Liver (tissue), 9 donors: Measurements from ENCODE around the gene TCF19. TPM values are rescaled to one million over a fixed set of nuclear protein-coding genes. Genes with fewer than 3 reads are reported as not detected.

ENCODE experiments used
- DNase-seq: peaks from one replicate; pipeline ENCODE4 v3.0.0-alpha.2; 2017; ENCODE audit warnings: low spot score
- H3K27ac ChIP-seq, 2 donors: one replicate each; pipeline ENCODE4 v1.7.0; 2013; ENCODE audit warnings: inconsistent platforms in 2 of 2, low read length in 2 of 2, control low read depth in 1 of 2, low read depth in 1 of 2, mild to moderate bottlenecking in 1 of 2
- H3K27me3 ChIP-seq, 4 donors: one replicate each; pipeline versions ENCODE4 v1.6.1 to v1.7.0; 2013; ENCODE audit warnings: low read length in 3 of 4, inconsistent platforms in 1 of 4, mild to moderate bottlenecking in 1 of 4, moderate library complexity in 1 of 4; ENCODE audit not compliant: control insufficient read depth in 4 of 4, insufficient read depth in 4 of 4
- H3K36me3 ChIP-seq, 4 donors: one replicate each; pipeline versions ENCODE4 v1.6.1 to v1.7.0; 2013; ENCODE audit warnings: low read length in 3 of 4, mild to moderate bottlenecking in 3 of 4, low read depth in 1 of 4, moderate library complexity in 1 of 4; ENCODE audit not compliant: control insufficient read depth in 4 of 4, insufficient read depth in 3 of 4
- H3K4me1 ChIP-seq, 4 donors: one replicate each; pipeline versions ENCODE4 v1.6.1 to v1.7.0; 2013; ENCODE audit warnings: low read length in 3 of 4, mild to moderate bottlenecking in 3 of 4, moderate library complexity in 1 of 4; ENCODE audit not compliant: control insufficient read depth in 4 of 4, insufficient read depth in 4 of 4
- H3K4me3 ChIP-seq, 3 donors: one replicate each; pipeline versions ENCODE4 v1.6.1 to v1.7.0; 2013; ENCODE audit warnings: low read length in 3 of 3, control low read depth in 1 of 3, low read depth in 1 of 3, mild to moderate bottlenecking in 1 of 3
- H3K9ac ChIP-seq, 2 donors: one replicate each; pipeline ENCODE4 v1.7.0; 2013; ENCODE audit warnings: low read length in 2 of 2, mild to moderate bottlenecking in 2 of 2, moderate library complexity in 2 of 2, control low read depth in 1 of 2, low read depth in 1 of 2
- H3K9me3 ChIP-seq, 4 donors: one replicate each; pipeline versions ENCODE4 v1.6.1 to v1.7.0; 2013; ENCODE audit warnings: low read length in 3 of 4; ENCODE audit not compliant: control insufficient read depth in 4 of 4
- EGR1 ChIP-seq, 2 donors: IDR thresholded peaks; 2 replicates each; pipeline ENCODE4 v1.6.1; 2016 to 2018; ENCODE audit warnings: antibody characterized with exemption in 2 of 2, low read depth in 2 of 2
- FOXA1 ChIP-seq: IDR thresholded peaks from 2 replicates; pipeline ENCODE4 v1.6.1; 2016; ENCODE audit warnings: antibody characterized with exemption
- FOXA2 ChIP-seq: IDR thresholded peaks from 2 replicates; pipeline ENCODE4 v1.6.1; 2016; ENCODE audit warnings: antibody characterized with exemption
- GABPA ChIP-seq, 2 donors: IDR thresholded peaks in 1 of 2; conservative IDR thresholded peaks in 1 of 2; 2 replicates each; pipeline ENCODE4 v1.6.1; 2016; ENCODE audit warnings: antibody characterized with exemption in 2 of 2, mild to moderate bottlenecking in 1 of 2, moderate library complexity in 1 of 2
- HNF4A ChIP-seq, 2 donors: conservative IDR thresholded peaks; 2 replicates each; pipeline ENCODE4 v1.6.1; 2016; ENCODE audit warnings: antibody characterized with exemption in 2 of 2, mild to moderate bottlenecking in 2 of 2
- HNF4G ChIP-seq: IDR thresholded peaks from 2 replicates; pipeline ENCODE4 v1.6.1; 2016; ENCODE audit warnings: antibody characterized with exemption
- JUND ChIP-seq, 2 donors: IDR thresholded peaks; 2 replicates each; pipeline ENCODE4 v1.6.1; 2016; ENCODE audit warnings: antibody characterized with exemption in 2 of 2
- NR2F2 ChIP-seq: IDR thresholded peaks from 2 replicates; pipeline ENCODE4 v1.6.1; 2016; ENCODE audit warnings: antibody characterized with exemption
- RAD21 ChIP-seq, 2 donors: IDR thresholded peaks; 2 replicates each; pipeline ENCODE4 v1.6.1; 2016; ENCODE audit warnings: antibody characterized with exemption in 2 of 2, mild to moderate bottlenecking in 2 of 2
- RXRA ChIP-seq, 2 donors: IDR thresholded peaks; 2 replicates each; pipeline ENCODE4 v1.6.1; 2017 to 2018; ENCODE audit warnings: antibody characterized with exemption in 2 of 2, mild to moderate bottlenecking in 1 of 2
- SP1 ChIP-seq: IDR thresholded peaks from 2 replicates; pipeline ENCODE4 v1.6.1; 2018; ENCODE audit warnings: antibody characterized with exemption, mild to moderate bottlenecking
- TAF1 ChIP-seq: conservative IDR thresholded peaks from 2 replicates; pipeline ENCODE4 v1.6.1; 2016; ENCODE audit warnings: antibody characterized with exemption, mild to moderate bottlenecking
- YY1 ChIP-seq: IDR thresholded peaks from 2 replicates; pipeline ENCODE4 v1.6.1; 2016; ENCODE audit warnings: antibody characterized with exemption, mild to moderate bottlenecking
- WGBS: extraction: QIAGEN DNeasy Blood & Tissue Kit; methylation state at CpG from one replicate; pipeline ENCODE4 v1.1.7; 2013; 5-methylcytosine and 5-hydroxymethylcytosine counted together
- polyA plus RNA-seq, 2 donors: library from polyadenylated mRNA; stranded (reverse) in 1 of 2; unstranded in 1 of 2; fragments of 200-250 nt in 1 of 2; fragments of >200 nt in 1 of 2; fragmentation: Nextera tagmentation in 1 of 2; extraction: Ambion mirVana in 1 of 2; gene quantifications; one replicate each; pipeline versions ENCODE4 v1.2.1 to v1.2.3, GENCODE V29; 2013 to 2015
- total RNA-seq, 2 donors: library from RNA; depleted of rRNA; stranded (reverse); fragments of >200 nt; gene quantifications; one replicate each; pipeline ENCODE4 v1.2.3, GENCODE V29; 2014
- TF ChIP-seq, protein P1 (sequence below): IDR thresholded peaks from 2 replicates; pipeline ENCODE4 v1.6.1; 2016; ENCODE audit warnings: antibody characterized with exemption, mild to moderate bottlenecking
- TF ChIP-seq, protein P2 (sequence below): IDR thresholded peaks from 2 replicates; pipeline ENCODE4 v1.6.1; 2016; ENCODE audit warnings: antibody characterized with exemption
- TF ChIP-seq, protein P3 (sequence below): fragments of 150-350 bp; IDR thresholded peaks from 2 replicates; pipeline ENCODE4 v1.5.1; 2017; ENCODE audit warnings: improper control_type of control experiment, low read depth, low read length; ENCODE audit not compliant: missing input control
- TF ChIP-seq, protein P4 (sequence below): IDR thresholded peaks from 2 replicates; pipeline ENCODE4 v1.6.1; 2016; ENCODE audit warnings: antibody characterized with exemption
- TF ChIP-seq, protein P5 (sequence below): IDR thresholded peaks from 2 replicates; pipeline ENCODE4 v1.6.1; 2016; ENCODE audit warnings: antibody characterized with exemption
- donor health status: healthy.
- donor health status: healthy.
- donor health status: healthy.
- donor health status: healthy.
- donor health status: healthy.

Gene TCF19
- total and polyA plus RNA-seq, 4 donors: 0.63 to 16.8 (median 2.0) TPM

GRCh38 chr6:31135710-31136109 lies 22.7 kb upstream of the TCF19 start (continued):
- TF ChIP-seq, protein P1, sequence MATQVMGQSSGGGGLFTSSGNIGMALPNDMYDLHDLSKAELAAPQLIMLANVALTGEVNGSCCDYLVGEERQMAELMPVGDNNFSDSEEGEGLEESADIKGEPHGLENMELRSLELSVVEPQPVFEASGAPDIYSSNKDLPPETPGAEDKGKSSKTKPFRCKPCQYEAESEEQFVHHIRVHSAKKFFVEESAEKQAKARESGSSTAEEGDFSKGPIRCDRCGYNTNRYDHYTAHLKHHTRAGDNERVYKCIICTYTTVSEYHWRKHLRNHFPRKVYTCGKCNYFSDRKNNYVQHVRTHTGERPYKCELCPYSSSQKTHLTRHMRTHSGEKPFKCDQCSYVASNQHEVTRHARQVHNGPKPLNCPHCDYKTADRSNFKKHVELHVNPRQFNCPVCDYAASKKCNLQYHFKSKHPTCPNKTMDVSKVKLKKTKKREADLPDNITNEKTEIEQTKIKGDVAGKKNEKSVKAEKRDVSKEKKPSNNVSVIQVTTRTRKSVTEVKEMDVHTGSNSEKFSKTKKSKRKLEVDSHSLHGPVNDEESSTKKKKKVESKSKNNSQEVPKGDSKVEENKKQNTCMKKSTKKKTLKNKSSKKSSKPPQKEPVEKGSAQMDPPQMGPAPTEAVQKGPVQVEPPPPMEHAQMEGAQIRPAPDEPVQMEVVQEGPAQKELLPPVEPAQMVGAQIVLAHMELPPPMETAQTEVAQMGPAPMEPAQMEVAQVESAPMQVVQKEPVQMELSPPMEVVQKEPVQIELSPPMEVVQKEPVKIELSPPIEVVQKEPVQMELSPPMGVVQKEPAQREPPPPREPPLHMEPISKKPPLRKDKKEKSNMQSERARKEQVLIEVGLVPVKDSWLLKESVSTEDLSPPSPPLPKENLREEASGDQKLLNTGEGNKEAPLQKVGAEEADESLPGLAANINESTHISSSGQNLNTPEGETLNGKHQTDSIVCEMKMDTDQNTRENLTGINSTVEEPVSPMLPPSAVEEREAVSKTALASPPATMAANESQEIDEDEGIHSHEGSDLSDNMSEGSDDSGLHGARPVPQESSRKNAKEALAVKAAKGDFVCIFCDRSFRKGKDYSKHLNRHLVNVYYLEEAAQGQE: no peak
- TF ChIP-seq JUND (IDR thresholded peaks at IDR 0.05): no peak
- no peak for TF ChIP-seq TAF1
- TF ChIP-seq EGR1 (IDR thresholded peaks at IDR 0.05; ENCODE audit: low read depth in 2 of 2): no peak
- TF ChIP-seq YY1: no peak
- TF ChIP-seq, protein P2, sequence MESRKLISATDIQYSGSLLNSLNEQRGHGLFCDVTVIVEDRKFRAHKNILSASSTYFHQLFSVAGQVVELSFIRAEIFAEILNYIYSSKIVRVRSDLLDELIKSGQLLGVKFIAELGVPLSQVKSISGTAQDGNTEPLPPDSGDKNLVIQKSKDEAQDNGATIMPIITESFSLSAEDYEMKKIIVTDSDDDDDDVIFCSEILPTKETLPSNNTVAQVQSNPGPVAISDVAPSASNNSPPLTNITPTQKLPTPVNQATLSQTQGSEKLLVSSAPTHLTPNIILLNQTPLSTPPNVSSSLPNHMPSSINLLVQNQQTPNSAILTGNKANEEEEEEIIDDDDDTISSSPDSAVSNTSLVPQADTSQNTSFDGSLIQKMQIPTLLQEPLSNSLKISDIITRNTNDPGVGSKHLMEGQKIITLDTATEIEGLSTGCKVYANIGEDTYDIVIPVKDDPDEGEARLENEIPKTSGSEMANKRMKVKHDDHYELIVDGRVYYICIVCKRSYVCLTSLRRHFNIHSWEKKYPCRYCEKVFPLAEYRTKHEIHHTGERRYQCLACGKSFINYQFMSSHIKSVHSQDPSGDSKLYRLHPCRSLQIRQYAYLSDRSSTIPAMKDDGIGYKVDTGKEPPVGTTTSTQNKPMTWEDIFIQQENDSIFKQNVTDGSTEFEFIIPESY: no peak
- TF ChIP-seq FOXA1: no peak

- Histone ChIP-seq H3K9me3 (no peaks in the 10 kb centered on the region), H3K4me3 (no peak within 1 kb of the TSS), H3K36me3 (peaks cover 0 to 7% (median 2%) of the 10 kb centered on the region in 4 donors), H3K27ac (no peak within 1 kb of the TSS), H3K9ac (no peak within 1 kb of the TSS), H3K4me1 (peaks cover 0 to 5% (median 4%) of the 10 kb centered on the region in 4 donors), H3K27me3 (no peaks in the 10 kb centered on the region)
- 93% methylated on average over 4 of the region's 4 CpGs for WGBS
- DNase-seq: no peak
- TF ChIP-seq EGR1 (IDR thresholded peaks at IDR 0.05; ENCODE audit: low read depth in 2 of 2) (no peak), HNF4A (conservative IDR thresholded peaks at IDR 0.05) (no peak), HNF4G (no peak), YY1 (no peak), FOXA1 (no peak), NR2F2 (no peak), GABPA (IDR thresholded peaks at IDR 0.05 in 1 of 2, conservative IDR thresholded peaks at IDR 0.05 in 1 of 2) (no peak), JUND (IDR thresholded peaks at IDR 0.05) (no peak), RAD21 (IDR thresholded peaks at IDR 0.05) (no peak), RXRA (IDR thresholded peaks at IDR 0.05) (no peak), TAF1 (no peak), SP1 (no peak), FOXA2 (no peak)
- TF ChIP-seq, protein P2: no peak
- TF ChIP-seq, protein P1: no peak
- TF ChIP-seq, protein P3, sequence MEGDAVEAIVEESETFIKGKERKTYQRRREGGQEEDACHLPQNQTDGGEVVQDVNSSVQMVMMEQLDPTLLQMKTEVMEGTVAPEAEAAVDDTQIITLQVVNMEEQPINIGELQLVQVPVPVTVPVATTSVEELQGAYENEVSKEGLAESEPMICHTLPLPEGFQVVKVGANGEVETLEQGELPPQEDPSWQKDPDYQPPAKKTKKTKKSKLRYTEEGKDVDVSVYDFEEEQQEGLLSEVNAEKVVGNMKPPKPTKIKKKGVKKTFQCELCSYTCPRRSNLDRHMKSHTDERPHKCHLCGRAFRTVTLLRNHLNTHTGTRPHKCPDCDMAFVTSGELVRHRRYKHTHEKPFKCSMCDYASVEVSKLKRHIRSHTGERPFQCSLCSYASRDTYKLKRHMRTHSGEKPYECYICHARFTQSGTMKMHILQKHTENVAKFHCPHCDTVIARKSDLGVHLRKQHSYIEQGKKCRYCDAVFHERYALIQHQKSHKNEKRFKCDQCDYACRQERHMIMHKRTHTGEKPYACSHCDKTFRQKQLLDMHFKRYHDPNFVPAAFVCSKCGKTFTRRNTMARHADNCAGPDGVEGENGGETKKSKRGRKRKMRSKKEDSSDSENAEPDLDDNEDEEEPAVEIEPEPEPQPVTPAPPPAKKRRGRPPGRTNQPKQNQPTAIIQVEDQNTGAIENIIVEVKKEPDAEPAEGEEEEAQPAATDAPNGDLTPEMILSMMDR: no peak
- TF ChIP-seq, protein P4, sequence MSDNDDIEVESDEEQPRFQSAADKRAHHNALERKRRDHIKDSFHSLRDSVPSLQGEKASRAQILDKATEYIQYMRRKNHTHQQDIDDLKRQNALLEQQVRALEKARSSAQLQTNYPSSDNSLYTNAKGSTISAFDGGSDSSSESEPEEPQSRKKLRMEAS: no peak
- TF ChIP-seq, protein P5, sequence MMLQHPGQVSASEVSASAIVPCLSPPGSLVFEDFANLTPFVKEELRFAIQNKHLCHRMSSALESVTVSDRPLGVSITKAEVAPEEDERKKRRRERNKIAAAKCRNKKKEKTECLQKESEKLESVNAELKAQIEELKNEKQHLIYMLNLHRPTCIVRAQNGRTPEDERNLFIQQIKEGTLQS: no peak
These were observed 19.4 kb upstream of the TCF19 start, which contains the start of gene PSORS1C2 for GRCh38 chr6:31138982-31139381. PSORS1C2 (minus strand) TSS chr6:31139066; CDS start chr6:31139026, 40 bp downstream.
